Breast epithelium (tissue), 3 donors: ENCODE results near the gene TMEM178B.

ENCODE experiments used
- CTCF ChIP-seq, 3 donors: fragments of 450-650 bp; IDR thresholded peaks; one replicate each; pipeline ENCODE4 v1.5.1; 2016 to 2017; ENCODE audit warnings: antibody characterized with exemption in 3 of 3, mild to moderate bottlenecking in 3 of 3, moderate library complexity in 3 of 3
- POLR2A ChIP-seq: fragments of 450-650 bp; IDR thresholded peaks from one replicate; pipeline ENCODE4 v1.6.1; 2016; ENCODE audit warnings: antibody characterized with exemption, mild to moderate bottlenecking, moderate library complexity

- TF ChIP-seq CTCF (IDR thresholded peaks at IDR 0.05) (no peak), POLR2A (no peak)
These were observed 158.6 kb downstream of the TMEM178B start for GRCh38 chr7:141232286-141233051.
